Esophagus (tissue), 2 donors: Measurements from ENCODE around the gene QARS1. TPM values are rescaled to one million over a fixed set of nuclear protein-coding genes. Genes with fewer than 3 reads are reported as not detected.
A peak's percentile ranks its signal among the peaks of the same experiment; 100 is the strongest.

Experiments
- H3K27ac ChIP-seq, 2 donors: one replicate each; pipeline ENCODE4 v1.5.1; 2013; ENCODE audit warnings: low read depth in 2 of 2, mild to moderate bottlenecking in 2 of 2, inconsistent platforms in 1 of 2, low read length in 1 of 2, moderate library complexity in 1 of 2
- H3K27me3 ChIP-seq, 2 donors: one replicate each; pipeline ENCODE4 v1.6.1; 2013; ENCODE audit warnings: low read length in 2 of 2, control low read depth in 1 of 2, mild to moderate bottlenecking in 1 of 2; ENCODE audit not compliant: insufficient read depth in 2 of 2, control insufficient read depth in 1 of 2
- H3K36me3 ChIP-seq, 2 donors: one replicate each; pipeline ENCODE4 v1.6.1; 2013; ENCODE audit warnings: low read length in 1 of 2; ENCODE audit not compliant: control insufficient read depth in 2 of 2, insufficient read depth in 2 of 2
- H3K4me1 ChIP-seq, 2 donors: one replicate each; pipeline ENCODE4 v1.6.1; 2013; ENCODE audit warnings: low read length in 1 of 2; ENCODE audit not compliant: control insufficient read depth in 2 of 2, insufficient read depth in 2 of 2
- H3K4me3 ChIP-seq, 2 donors: one replicate each; pipeline ENCODE4 v1.5.1; 2013; ENCODE audit warnings: low read length in 2 of 2, mild to moderate bottlenecking in 2 of 2, low read depth in 1 of 2, moderate library complexity in 1 of 2
- H3K9me3 ChIP-seq, 2 donors: one replicate each; pipeline ENCODE4 v1.6.1; 2013; ENCODE audit warnings: mild to moderate bottlenecking in 2 of 2, low read depth in 1 of 2, low read length in 1 of 2, moderate library complexity in 1 of 2; ENCODE audit not compliant: control insufficient read depth in 2 of 2, insufficient read depth in 1 of 2
- WGBS, 2 donors: extraction: QIAGEN DNeasy Blood & Tissue Kit; methylation state at CpG; one replicate each; pipeline ENCODE4 v1.1.7; 2013; 5-methylcytosine and 5-hydroxymethylcytosine counted together
- polyA plus RNA-seq, 2 donors: library from polyadenylated mRNA; stranded (reverse); fragments of 200-250 nt; gene quantifications; one replicate each; pipeline ENCODE4 v1.2.3, GENCODE V29; 2013
- donor health status: healthy with polysubstance abuse.
- donor health status: Bipolar disorder and iron deficiency.

QARS1 gene
- polyA plus RNA-seq, 2 donors: 228 to 237 TPM

GRCh38 chr3:49132437-49133225 is 28.1 kb upstream of the QARS1 start, which contains the start of gene LAMB2:
LAMB2 (minus strand) TSS chr3:49133050; CDS start chr3:49132867, 183 bp downstream.
- 11 to 15% methylated on average over 27 to 28 of the region's 28 CpGs for WGBS, 2 donors
- peak within 1 kb of the TSS; percentile 47 to 64 for H3K4me3 ChIP-seq
- peaks cover 4 to 28% of the 10 kb centered on the region in 2 donors for H3K36me3 ChIP-seq
- peaks cover 13 to 18% of the 10 kb centered on the region in 2 donors for H3K4me1 ChIP-seq
- no peaks in the 10 kb centered on the region for H3K9me3 ChIP-seq
- H3K27ac ChIP-seq: peak within 1 kb of the TSS; percentile 85 to 87
- H3K27me3 ChIP-seq: no peaks in the 10 kb centered on the region

DNA sequence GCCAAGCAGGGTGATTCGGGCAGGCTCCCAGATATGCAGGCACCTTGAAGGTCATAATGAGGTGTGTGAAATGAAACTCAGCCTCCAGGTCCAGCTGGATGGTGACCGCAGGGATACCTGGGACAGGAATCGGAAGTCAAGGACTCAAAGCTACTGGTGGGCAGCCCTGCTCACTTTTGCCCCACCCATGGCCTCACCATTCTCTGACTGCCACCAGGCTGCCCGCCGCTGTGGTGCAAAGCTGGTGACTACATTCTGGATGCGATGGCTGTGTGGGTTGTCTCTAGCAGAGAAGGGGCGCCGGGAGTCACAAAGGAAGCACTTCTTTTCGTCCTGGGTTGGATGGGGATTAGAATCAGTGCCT is 27.5 kb upstream of the QARS1 start:
- Histone ChIP-seq H3K4me3 (peak overlapping the region; percentile 47 to 64), H3K36me3 (peaks cover 4 to 28% of the 10 kb centered on the region in 2 donors), H3K27me3 (no peaks in the 10 kb centered on the region), H3K4me1 (peaks cover 13 to 18% of the 10 kb centered on the region in 2 donors), H3K27ac (peak overlapping the region; percentile 85 to 87), H3K9me3 (no peaks in the 10 kb centered on the region)
- WGBS, 2 donors: 37% methylated on average over 9 of the region's 9 CpGs

DNA sequence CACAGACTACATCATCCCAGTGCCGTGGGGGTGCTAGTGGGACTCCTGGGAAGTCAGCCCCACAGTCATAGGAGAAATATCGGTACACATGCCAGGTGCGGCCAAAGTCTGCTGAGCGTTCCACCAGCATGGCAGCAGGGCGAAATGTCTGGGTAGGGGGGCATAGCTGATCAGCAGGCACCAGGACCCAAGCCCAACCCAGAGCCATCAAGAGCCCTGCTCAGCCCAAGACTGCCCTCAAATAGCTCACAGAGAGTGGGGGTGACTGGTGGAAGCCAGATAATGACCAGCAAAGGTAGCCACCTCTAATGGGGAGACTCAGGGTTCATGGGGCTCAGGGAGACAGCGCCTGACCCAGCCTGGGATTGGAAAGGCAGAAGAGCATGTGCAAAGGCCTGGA is 27.0 kb upstream of the QARS1 start:
- Histone ChIP-seq H3K36me3 (peaks cover 4 to 28% of the 10 kb centered on the region in 2 donors), H3K27me3 (no peaks in the 10 kb centered on the region), H3K4me1 (peaks cover 13 to 18% of the 10 kb centered on the region in 2 donors), H3K4me3 (peak overlapping the region; percentile 47 to 64), H3K9me3 (no peaks in the 10 kb centered on the region), H3K27ac (peak overlapping the region; percentile 85 to 87)
- WGBS, 2 donors: 90 to 91% methylated on average over 6 of the region's 6 CpGs

GRCh38 chr3:49131040-49131439 is 26.5 kb upstream of the QARS1 start:
- no peak overlapping the region for H3K4me3 ChIP-seq

DNA sequence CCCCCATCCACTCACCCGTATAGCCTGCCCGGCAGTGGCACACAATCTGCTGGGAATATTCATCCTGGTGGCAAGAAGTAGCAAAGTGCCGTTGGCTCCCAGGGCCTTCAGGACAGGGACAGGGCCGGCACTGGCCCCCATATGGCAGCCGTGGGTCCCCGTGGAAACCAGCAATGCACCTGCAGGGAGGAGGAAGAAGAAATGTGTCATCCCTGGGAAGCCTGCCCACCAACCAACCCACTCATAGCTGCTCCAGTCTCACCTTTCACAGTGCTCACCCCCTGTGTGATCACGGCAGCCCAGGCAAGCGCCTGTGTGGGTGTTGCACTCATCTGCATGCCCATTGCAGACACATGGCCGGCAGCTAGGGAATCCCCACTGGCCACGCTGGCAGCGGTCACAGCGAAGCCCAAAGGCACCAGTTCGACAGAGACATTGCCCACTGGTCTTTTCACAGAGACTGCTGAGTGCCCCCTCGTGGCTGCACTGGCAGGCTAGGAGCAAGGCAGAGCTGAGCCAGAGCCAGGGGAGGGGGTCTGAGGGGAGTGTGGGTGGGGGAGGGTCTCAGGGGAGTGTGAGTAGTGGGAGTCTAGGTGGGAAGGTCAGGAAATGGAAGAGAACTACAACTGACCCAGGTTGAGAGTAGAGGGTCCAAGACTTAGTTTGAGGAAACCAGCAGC is 20.6 kb upstream of the QARS1 start:
- peaks cover under 1 to 7% of the 10 kb centered on the region in 2 donors for H3K4me1 ChIP-seq
- no peaks in the 10 kb centered on the region for H3K9me3 ChIP-seq
- 71 to 73% methylated on average over 14 of the region's 14 CpGs for WGBS, 2 donors
- H3K36me3 ChIP-seq: peaks cover 20 to 67% of the 10 kb centered on the region in 2 donors
- no peak overlapping the region for H3K27ac ChIP-seq
- no peak overlapping the region for H3K4me3 ChIP-seq
- no peaks in the 10 kb centered on the region for H3K27me3 ChIP-seq

More at GRCh38 chr3:49131040-49131439, 26.5 kb upstream of the QARS1 start:
- peaks cover 13 to 18% of the 10 kb centered on the region in 2 donors for H3K4me1 ChIP-seq
- H3K36me3 ChIP-seq: peaks cover 9 to 34% of the 10 kb centered on the region in 2 donors
- H3K27me3 ChIP-seq: no peaks in the 10 kb centered on the region
- no peaks in the 10 kb centered on the region for H3K9me3 ChIP-seq
- H3K27ac ChIP-seq: peak overlapping the region in 1 of 2 donors; percentile 7
- 69 to 71% methylated on average over 12 of the region's 12 CpGs for WGBS, 2 donors

- Histone ChIP-seq H3K4me3 (no peak overlapping the region), H3K27ac (no peak overlapping the region), H3K27me3 (no peaks in the 10 kb centered on the region), H3K36me3 (peaks cover 16 to 61% of the 10 kb centered on the region in 2 donors), H3K9me3 (no peaks in the 10 kb centered on the region), H3K4me1 (peaks cover 10 to 12% of the 10 kb centered on the region in 2 donors)
- 84 to 91% methylated on average over 7 of the region's 7 CpGs for WGBS, 2 donors
These were observed 19.6 kb upstream of the QARS1 start for GRCh38 chr3:49124203-49124602.

DNA sequence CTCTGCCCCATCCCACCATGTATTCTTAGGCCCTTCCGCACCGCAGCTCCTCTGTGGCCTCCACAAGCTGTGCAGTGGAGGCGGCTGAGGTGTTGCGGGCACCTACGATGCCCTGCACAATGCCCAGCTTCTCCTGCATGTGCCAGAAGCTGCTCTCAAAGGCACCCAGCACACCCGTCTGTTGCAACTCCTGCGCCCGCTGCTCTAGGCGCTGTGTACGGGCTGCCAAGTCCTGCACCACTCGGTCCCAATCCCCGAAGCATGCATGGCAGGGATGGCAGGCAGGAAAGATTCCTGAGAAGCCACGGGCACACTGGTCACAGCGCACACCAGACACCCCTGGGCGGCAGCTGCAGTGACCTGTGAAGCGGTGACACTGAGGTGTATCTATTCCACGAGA is 19.1 kb upstream of the QARS1 start:
- Histone ChIP-seq H3K27me3 (no peaks in the 10 kb centered on the region), H3K4me1 (peaks cover 12 to 13% of the 10 kb centered on the region in 2 donors), H3K4me3 (no peak overlapping the region), H3K36me3 (peaks cover 16 to 57% of the 10 kb centered on the region in 2 donors), H3K9me3 (no peaks in the 10 kb centered on the region), H3K27ac (no peak overlapping the region)
- WGBS, 2 donors: 94% methylated on average over 17 of the region's 17 CpGs

- Histone ChIP-seq H3K27me3 (no peaks in the 10 kb centered on the region), H3K4me1 (peaks cover 12 to 13% of the 10 kb centered on the region in 2 donors), H3K36me3 (peaks cover 16 to 51% of the 10 kb centered on the region in 2 donors), H3K9me3 (no peaks in the 10 kb centered on the region), H3K27ac (no peak overlapping the region), H3K4me3 (no peak overlapping the region)
- WGBS, 2 donors: 91% methylated on average over 17 of the region's 17 CpGs
These were observed 18.5 kb upstream of the QARS1 start for GRCh38 chr3:49122886-49123545.

DNA sequence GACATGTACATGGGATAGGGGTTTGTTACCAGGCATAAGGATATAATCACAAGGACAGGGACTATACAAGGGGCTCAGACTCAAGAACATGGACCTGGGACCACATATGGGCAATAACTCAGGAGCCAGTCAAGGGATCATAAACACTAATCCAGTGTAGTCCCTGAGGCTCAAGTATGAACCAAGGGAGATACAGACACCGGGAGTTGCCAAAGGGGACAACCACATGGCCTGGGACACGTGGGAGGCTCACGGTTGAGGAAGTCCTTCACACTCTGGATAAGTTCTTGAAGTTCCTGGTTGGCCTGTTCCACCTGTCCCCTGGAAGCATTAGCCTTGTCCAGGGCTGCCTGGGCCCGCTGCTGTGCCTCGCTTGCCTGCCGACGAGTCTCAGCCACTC is 17.9 kb upstream of the QARS1 start:
- no peaks in the 10 kb centered on the region for H3K27me3 ChIP-seq
- peaks cover 19 to 55% of the 10 kb centered on the region in 2 donors for H3K36me3 ChIP-seq
- H3K9me3 ChIP-seq: no peaks in the 10 kb centered on the region
- peak overlapping the region in 1 of 2 donors; percentile 39 for H3K27ac ChIP-seq
- WGBS, 2 donors: 77 to 89% methylated on average over 7 of the region's 7 CpGs
- H3K4me3 ChIP-seq: no peak overlapping the region
- H3K4me1 ChIP-seq: peaks cover 12 to 13% of the 10 kb centered on the region in 2 donors
